ENCODE measurements around the gene TMEM176A.

The TMEM176A gene

GRCh38 chr7:150824379-150825177 is 24.0 kb downstream of the TMEM176A start:
- Histone ChIP-seq H3K27me3 (ENCODE audit: control insufficient read depth, insufficient read depth, low read length) (no peaks in the 10 kb centered on the region), H3K27ac (ENCODE audit: low read length) (no peak overlapping the region), H3K4me1 (ENCODE audit: control insufficient read depth, low read depth, low read length) (peaks cover 7% of the 10 kb centered on the region), H3K9me3 (ENCODE audit: control insufficient read depth, low read depth, low read length) (no peaks in the 10 kb centered on the region), H3K9ac (ENCODE audit: low read length) (no peak overlapping the region), H3K36me3 (ENCODE audit: control insufficient read depth, low read depth, low read length) (no peaks in the 10 kb centered on the region), H3K4me3 (ENCODE audit: low read length) (no peak overlapping the region)

- Histone ChIP-seq H3K36me3 (ENCODE audit: control insufficient read depth, low read depth, low read length) (no peaks in the 10 kb centered on the region), H3K27me3 (ENCODE audit: control insufficient read depth, insufficient read depth, low read length) (no peaks in the 10 kb centered on the region), H3K4me1 (ENCODE audit: control insufficient read depth, low read depth, low read length) (no peaks in the 10 kb centered on the region), H3K4me3 (ENCODE audit: low read length) (no peak overlapping the region), H3K9ac (ENCODE audit: low read length) (no peak overlapping the region), H3K27ac (ENCODE audit: low read length) (no peak overlapping the region), H3K9me3 (ENCODE audit: control insufficient read depth, low read depth, low read length) (no peaks in the 10 kb centered on the region)
Observed at GRCh38 chr7:150826061-150826849, 25.7 kb downstream of the TMEM176A start.

GRCh38 chr7:150828384-150828783 is 27.8 kb downstream of the TMEM176A start:
- no peaks in the 10 kb centered on the region for H3K4me1 ChIP-seq (ENCODE audit: control insufficient read depth, low read depth, low read length)
- no peak overlapping the region for H3K9ac ChIP-seq (ENCODE audit: low read length)
- H3K4me3 ChIP-seq (ENCODE audit: low read length): no peak overlapping the region
- H3K27ac ChIP-seq (ENCODE audit: low read length): no peak overlapping the region
- no peaks in the 10 kb centered on the region for H3K9me3 ChIP-seq (ENCODE audit: control insufficient read depth, low read depth, low read length)
- no peaks in the 10 kb centered on the region for H3K27me3 ChIP-seq (ENCODE audit: control insufficient read depth, insufficient read depth, low read length)
- H3K36me3 ChIP-seq (ENCODE audit: control insufficient read depth, low read depth, low read length): no peaks in the 10 kb centered on the region

- no peaks in the 10 kb centered on the region for H3K36me3 ChIP-seq (ENCODE audit: control insufficient read depth, low read depth, low read length)
- H3K4me3 ChIP-seq (ENCODE audit: low read length): no peak overlapping the region
- H3K9ac ChIP-seq (ENCODE audit: low read length): no peak overlapping the region
- no peaks in the 10 kb centered on the region for H3K27me3 ChIP-seq (ENCODE audit: control insufficient read depth, insufficient read depth, low read length)
- no peaks in the 10 kb centered on the region for H3K9me3 ChIP-seq (ENCODE audit: control insufficient read depth, low read depth, low read length)
- H3K4me1 ChIP-seq (ENCODE audit: control insufficient read depth, low read depth, low read length): no peaks in the 10 kb centered on the region
- H3K27ac ChIP-seq (ENCODE audit: low read length): no peak overlapping the region
Observed at GRCh38 chr7:150829426-150829825, 28.9 kb downstream of the TMEM176A start.

GRCh38 chr7:150830937-150831336 is 30.4 kb downstream of the TMEM176A start:
- no peak overlapping the region for H3K9ac ChIP-seq (ENCODE audit: low read length)
- no peaks in the 10 kb centered on the region for H3K9me3 ChIP-seq (ENCODE audit: control insufficient read depth, low read depth, low read length)
- H3K4me3 ChIP-seq (ENCODE audit: low read length): no peak overlapping the region
- H3K27me3 ChIP-seq (ENCODE audit: control insufficient read depth, insufficient read depth, low read length): no peaks in the 10 kb centered on the region
- no peaks in the 10 kb centered on the region for H3K4me1 ChIP-seq (ENCODE audit: control insufficient read depth, low read depth, low read length)
- H3K27ac ChIP-seq (ENCODE audit: low read length): no peak overlapping the region
- no peaks in the 10 kb centered on the region for H3K36me3 ChIP-seq (ENCODE audit: control insufficient read depth, low read depth, low read length)

- Histone ChIP-seq H3K4me3 (ENCODE audit: low read length) (no peak overlapping the region), H3K36me3 (ENCODE audit: control insufficient read depth, low read depth, low read length) (no peaks in the 10 kb centered on the region), H3K27ac (ENCODE audit: low read length) (no peak overlapping the region), H3K4me1 (ENCODE audit: control insufficient read depth, low read depth, low read length) (no peaks in the 10 kb centered on the region), H3K27me3 (ENCODE audit: control insufficient read depth, insufficient read depth, low read length) (no peaks in the 10 kb centered on the region), H3K9ac (ENCODE audit: low read length) (no peak overlapping the region), H3K9me3 (ENCODE audit: control insufficient read depth, low read depth, low read length) (no peaks in the 10 kb centered on the region)
Observed at GRCh38 chr7:150831851-150832250, 31.3 kb downstream of the TMEM176A start.

GRCh38 chr7:150835019-150835418 is 34.5 kb downstream of the TMEM176A start:
- no peaks in the 10 kb centered on the region for H3K4me1 ChIP-seq (ENCODE audit: control insufficient read depth, low read depth, low read length)
- H3K27me3 ChIP-seq (ENCODE audit: control insufficient read depth, insufficient read depth, low read length): no peaks in the 10 kb centered on the region
- no peaks in the 10 kb centered on the region for H3K9me3 ChIP-seq (ENCODE audit: control insufficient read depth, low read depth, low read length)
- H3K9ac ChIP-seq (ENCODE audit: low read length): no peak overlapping the region
- H3K27ac ChIP-seq (ENCODE audit: low read length): no peak overlapping the region
- H3K36me3 ChIP-seq (ENCODE audit: control insufficient read depth, low read depth, low read length): no peaks in the 10 kb centered on the region
- no peak overlapping the region for H3K4me3 ChIP-seq (ENCODE audit: low read length)

- Histone ChIP-seq H3K27ac (ENCODE audit: low read length) (no peak overlapping the region), H3K4me1 (ENCODE audit: control insufficient read depth, low read depth, low read length) (no peaks in the 10 kb centered on the region), H3K9ac (ENCODE audit: low read length) (no peak overlapping the region), H3K36me3 (ENCODE audit: control insufficient read depth, low read depth, low read length) (no peaks in the 10 kb centered on the region), H3K9me3 (ENCODE audit: control insufficient read depth, low read depth, low read length) (no peaks in the 10 kb centered on the region), H3K4me3 (ENCODE audit: low read length) (no peak overlapping the region), H3K27me3 (ENCODE audit: control insufficient read depth, insufficient read depth, low read length) (no peaks in the 10 kb centered on the region)
Observed at GRCh38 chr7:150835702-150836280, 35.2 kb downstream of the TMEM176A start.

GRCh38 chr7:150838965-150839650 is 38.5 kb downstream of the TMEM176A start:
- H3K27me3 ChIP-seq (ENCODE audit: control insufficient read depth, insufficient read depth, low read length): no peaks in the 10 kb centered on the region
- no peak overlapping the region for H3K9ac ChIP-seq (ENCODE audit: low read length)
- no peaks in the 10 kb centered on the region for H3K4me1 ChIP-seq (ENCODE audit: control insufficient read depth, low read depth, low read length)
- H3K36me3 ChIP-seq (ENCODE audit: control insufficient read depth, low read depth, low read length): no peaks in the 10 kb centered on the region
- H3K27ac ChIP-seq (ENCODE audit: low read length): no peak overlapping the region
- no peaks in the 10 kb centered on the region for H3K9me3 ChIP-seq (ENCODE audit: control insufficient read depth, low read depth, low read length)
- no peak overlapping the region for H3K4me3 ChIP-seq (ENCODE audit: low read length)

- Histone ChIP-seq H3K9me3 (ENCODE audit: control insufficient read depth, low read depth, low read length) (no peaks in the 10 kb centered on the region), H3K27me3 (ENCODE audit: control insufficient read depth, insufficient read depth, low read length) (no peaks in the 10 kb centered on the region), H3K36me3 (ENCODE audit: control insufficient read depth, low read depth, low read length) (no peaks in the 10 kb centered on the region), H3K9ac (ENCODE audit: low read length) (no peak overlapping the region), H3K4me3 (ENCODE audit: low read length) (no peak overlapping the region), H3K4me1 (ENCODE audit: control insufficient read depth, low read depth, low read length) (no peaks in the 10 kb centered on the region), H3K27ac (ENCODE audit: low read length) (no peak overlapping the region)
Observed at GRCh38 chr7:150842018-150842417, 41.4 kb downstream of the TMEM176A start.

- Histone ChIP-seq H3K4me1 (ENCODE audit: control insufficient read depth, low read depth, low read length) (no peaks in the 10 kb centered on the region), H3K36me3 (ENCODE audit: control insufficient read depth, low read depth, low read length) (no peaks in the 10 kb centered on the region), H3K9me3 (ENCODE audit: control insufficient read depth, low read depth, low read length) (no peaks in the 10 kb centered on the region), H3K27me3 (ENCODE audit: control insufficient read depth, insufficient read depth, low read length) (no peaks in the 10 kb centered on the region), H3K27ac (ENCODE audit: low read length) (no peak overlapping the region), H3K9ac (ENCODE audit: low read length) (no peak overlapping the region), H3K4me3 (ENCODE audit: low read length) (no peak overlapping the region)
Observed at GRCh38 chr7:150842716-150843115, 42.1 kb downstream of the TMEM176A start.
